ENCODE measurements around the gene WDR27. TPM values are rescaled to one million over a fixed set of nuclear protein-coding genes. Genes with fewer than 3 reads are reported as not detected.
A peak's percentile ranks its signal among the peaks of the same experiment; 100 is the strongest.

The WDR27 gene
- total RNA-seq (10 to 100 TPM; 25.7 to 26.0 TPM), total RNA-seq (15.9 to 20.7 reads per million in 2 donors)

- Mint-ChIP-seq H3K4me3 (peak within 1 kb of the TSS; percentile 90), H3K36me3 (ENCODE audit: low read depth) (no peaks in the 10 kb centered on the region), H3K27ac (peak within 1 kb of the TSS; percentile 92), H3K27me3 (no peaks in the 10 kb centered on the region), H3K4me1 (peaks cover 33% of the 10 kb centered on the region)
- DNase-seq (peak; percentile 93 to 94 (median 94)), ATAC-seq (peak; percentile 91)
- no peaks in the 10 kb centered on the region for H3K9me3 ChIP-seq (ENCODE audit: control insufficient read depth, low read length, poor library complexity, severe bottlenecking)
Observed at GRCh38 chr6:169701954-169702839, at the start of gene WDR27, which contains the start of gene C6orf120. Gene WDR27, minus strand, starts transcription at chr6:169702029. Its CDS starts 13,024 bp downstream, at chr6:169689005. Gene C6orf120, plus strand, starts transcription at chr6:169702126. Its CDS starts 334 bp downstream, at chr6:169702460.

GRCh38 chr6:169746556-169746955 is 44.7 kb upstream of the WDR27 start:
- H3K9me3 ChIP-seq (ENCODE audit: control insufficient read depth, low read length, poor library complexity, severe bottlenecking), result no peaks in the 10 kb centered on the region
- DNase-seq, result no peak
- H3K27me3 Mint-ChIP-seq, result no peaks in the 10 kb centered on the region
- no peak overlapping the region for H3K27ac Mint-ChIP-seq
- peaks cover 5% of the 10 kb centered on the region for H3K36me3 Mint-ChIP-seq (ENCODE audit: low read depth)
- no peak for ATAC-seq
- no peak overlapping the region for H3K4me3 Mint-ChIP-seq
- peaks cover 15% of the 10 kb centered on the region for H3K4me1 Mint-ChIP-seq

GRCh38 chr6:169745405-169745804 is 43.6 kb upstream of the WDR27 start:
- H3K9me3 ChIP-seq (ENCODE audit: control insufficient read depth, low read length, poor library complexity, severe bottlenecking), result no peaks in the 10 kb centered on the region
- peaks cover 7% of the 10 kb centered on the region for H3K4me1 Mint-ChIP-seq
- DNase-seq (no peak), ATAC-seq (no peak)
- no peaks in the 10 kb centered on the region for H3K27me3 Mint-ChIP-seq
- H3K4me3 Mint-ChIP-seq, result no peak overlapping the region
- no peak overlapping the region for H3K27ac Mint-ChIP-seq
- H3K36me3 Mint-ChIP-seq (ENCODE audit: low read depth), result peaks cover 3% of the 10 kb centered on the region

GRCh38 chr6:169741344-169741743 is 39.5 kb upstream of the WDR27 start:
- Mint-ChIP-seq H3K4me3 (no peak overlapping the region), H3K4me1 (peaks cover 2% of the 10 kb centered on the region), H3K27me3 (peaks cover 15% of the 10 kb centered on the region), H3K36me3 (ENCODE audit: low read depth) (peaks cover 3% of the 10 kb centered on the region), H3K27ac (no peak overlapping the region)
- DNase-seq (no peak), ATAC-seq (no peak)
- H3K9me3 ChIP-seq (ENCODE audit: control insufficient read depth, low read length, poor library complexity, severe bottlenecking), result no peaks in the 10 kb centered on the region

- DNase-seq (no peak), ATAC-seq (no peak)
- Mint-ChIP-seq H3K27ac (no peak overlapping the region), H3K27me3 (peaks cover 21% of the 10 kb centered on the region), H3K4me1 (peaks cover 2% of the 10 kb centered on the region), H3K36me3 (ENCODE audit: low read depth) (peaks cover 3% of the 10 kb centered on the region), H3K4me3 (no peak overlapping the region)
- H3K9me3 ChIP-seq (ENCODE audit: control insufficient read depth, low read length, poor library complexity, severe bottlenecking), result no peaks in the 10 kb centered on the region
Observed at GRCh38 chr6:169738976-169739529, 37.2 kb upstream of the WDR27 start.

- Mint-ChIP-seq H3K27ac (no peak overlapping the region), H3K4me1 (peaks cover 2% of the 10 kb centered on the region), H3K36me3 (ENCODE audit: low read depth) (peaks cover 3% of the 10 kb centered on the region), H3K27me3 (peaks cover 21% of the 10 kb centered on the region), H3K4me3 (no peak overlapping the region)
- no peak for ATAC-seq
- no peak for DNase-seq
- H3K9me3 ChIP-seq (ENCODE audit: control insufficient read depth, low read length, poor library complexity, severe bottlenecking), result no peaks in the 10 kb centered on the region
Observed at GRCh38 chr6:169738204-169738975, 36.6 kb upstream of the WDR27 start.

- H3K4me3 Mint-ChIP-seq, result no peak overlapping the region
- no peaks in the 10 kb centered on the region for H3K9me3 ChIP-seq (ENCODE audit: control insufficient read depth, low read length, poor library complexity, severe bottlenecking)
- H3K27ac Mint-ChIP-seq, result peak overlapping the region; percentile 16
- ATAC-seq, result no peak
- DNase-seq, result no peak
- peaks cover 8% of the 10 kb centered on the region for H3K4me1 Mint-ChIP-seq
- H3K27me3 Mint-ChIP-seq, result no peaks in the 10 kb centered on the region
- H3K36me3 Mint-ChIP-seq (ENCODE audit: low read depth), result no peaks in the 10 kb centered on the region
Observed at GRCh38 chr6:169729961-169730360, 28.1 kb upstream of the WDR27 start.

GRCh38 chr6:169726963-169727362 is 25.1 kb upstream of the WDR27 start:
- Mint-ChIP-seq H3K4me3 (no peak overlapping the region), H3K36me3 (ENCODE audit: low read depth) (peaks cover 3% of the 10 kb centered on the region), H3K27ac (peak overlapping the region; percentile 79), H3K27me3 (no peaks in the 10 kb centered on the region), H3K4me1 (peaks cover 14% of the 10 kb centered on the region)
- DNase-seq (no peak), ATAC-seq (no peak)
- no peaks in the 10 kb centered on the region for H3K9me3 ChIP-seq (ENCODE audit: control insufficient read depth, low read length, poor library complexity, severe bottlenecking)

GRCh38 chr6:169726049-169726400 is 24.2 kb upstream of the WDR27 start:
- ATAC-seq (no peak), DNase-seq (no peak)
- Mint-ChIP-seq H3K27ac (peak overlapping the region; percentile 79), H3K27me3 (no peaks in the 10 kb centered on the region), H3K4me1 (peaks cover 18% of the 10 kb centered on the region), H3K36me3 (ENCODE audit: low read depth) (peaks cover 3% of the 10 kb centered on the region), H3K4me3 (peak overlapping the region; percentile 86)
- no peaks in the 10 kb centered on the region for H3K9me3 ChIP-seq (ENCODE audit: control insufficient read depth, low read length, poor library complexity, severe bottlenecking)

GRCh38 chr6:169725125-169726048 is 23.6 kb upstream of the WDR27 start:
- Mint-ChIP-seq H3K4me1 (peaks cover 20% of the 10 kb centered on the region), H3K36me3 (ENCODE audit: low read depth) (peaks cover 3% of the 10 kb centered on the region), H3K4me3 (peak overlapping the region; percentile 86), H3K27ac (peak overlapping the region; percentile 79), H3K27me3 (no peaks in the 10 kb centered on the region)
- ATAC-seq (no peak), DNase-seq (no peak)
- no peaks in the 10 kb centered on the region for H3K9me3 ChIP-seq (ENCODE audit: control insufficient read depth, low read length, poor library complexity, severe bottlenecking)

- peak; percentile 39 to 71 (median 70) for DNase-seq
- peak within 1 kb of the TSS; percentile 98 for H3K4me3 Mint-ChIP-seq
- no peaks in the 10 kb centered on the region for H3K27me3 Mint-ChIP-seq
- no peaks in the 10 kb centered on the region for H3K9me3 ChIP-seq (ENCODE audit: control insufficient read depth, low read length, poor library complexity, severe bottlenecking)
- ATAC-seq, result peak; percentile 58
- peak within 1 kb of the TSS; percentile 99 for H3K27ac Mint-ChIP-seq
- H3K36me3 Mint-ChIP-seq (ENCODE audit: low read depth), result peaks cover 3% of the 10 kb centered on the region
- H3K4me1 Mint-ChIP-seq, result peaks cover 26% of the 10 kb centered on the region
Observed at GRCh38 chr6:169724494-169725124, 22.8 kb upstream of the WDR27 start, which contains the start of gene PHF10. Gene PHF10, minus strand, starts transcription at chr6:169724500. Its CDS starts 569 bp downstream, at chr6:169723931.

- peaks cover 32% of the 10 kb centered on the region for H3K4me1 Mint-ChIP-seq
- H3K36me3 Mint-ChIP-seq (ENCODE audit: low read depth), result peaks cover 3% of the 10 kb centered on the region
- H3K27ac Mint-ChIP-seq, result no peak overlapping the region
- H3K27me3 Mint-ChIP-seq, result no peaks in the 10 kb centered on the region
- peak overlapping the region; percentile 86 for H3K4me3 Mint-ChIP-seq
- no peaks in the 10 kb centered on the region for H3K9me3 ChIP-seq (ENCODE audit: control insufficient read depth, low read length, poor library complexity, severe bottlenecking)
- DNase-seq (peak; percentile 33 to 61 (median 46)), ATAC-seq (peak; percentile 59)
Observed at GRCh38 chr6:169723991-169724493, 22.2 kb upstream of the WDR27 start.
